ENCODE data around the gene CD2AP.
"Not testable (repeated sequence)": the region's sequence is repeated elsewhere in the genome, so short reads cannot be mapped to it uniquely, and the experiment has no call there.

Gene CD2AP

GRCh38 chr6:47464052-47464451 lies 13.5 kb upstream of the CD2AP start:
- no peak for DNase-seq

GRCh38 chr6:47465117-47465516 lies 12.5 kb upstream of the CD2AP start:
- no peak for DNase-seq

GRCh38 chr6:47471911-47472310 lies 5.7 kb upstream of the CD2AP start:
- DNase-seq, result no peak

- DNase-seq, result no peak
These were observed 3.7 kb upstream of the CD2AP start for GRCh38 chr6:47473791-47474346.

GRCh38 chr6:47475319-47475816 lies 2.2 kb upstream of the CD2AP start:
- DNase-seq, result no peak

GRCh38 chr6:47476781-47477496 lies 650 bp upstream of the CD2AP start:
- DNase-seq, result no peak

DNA sequence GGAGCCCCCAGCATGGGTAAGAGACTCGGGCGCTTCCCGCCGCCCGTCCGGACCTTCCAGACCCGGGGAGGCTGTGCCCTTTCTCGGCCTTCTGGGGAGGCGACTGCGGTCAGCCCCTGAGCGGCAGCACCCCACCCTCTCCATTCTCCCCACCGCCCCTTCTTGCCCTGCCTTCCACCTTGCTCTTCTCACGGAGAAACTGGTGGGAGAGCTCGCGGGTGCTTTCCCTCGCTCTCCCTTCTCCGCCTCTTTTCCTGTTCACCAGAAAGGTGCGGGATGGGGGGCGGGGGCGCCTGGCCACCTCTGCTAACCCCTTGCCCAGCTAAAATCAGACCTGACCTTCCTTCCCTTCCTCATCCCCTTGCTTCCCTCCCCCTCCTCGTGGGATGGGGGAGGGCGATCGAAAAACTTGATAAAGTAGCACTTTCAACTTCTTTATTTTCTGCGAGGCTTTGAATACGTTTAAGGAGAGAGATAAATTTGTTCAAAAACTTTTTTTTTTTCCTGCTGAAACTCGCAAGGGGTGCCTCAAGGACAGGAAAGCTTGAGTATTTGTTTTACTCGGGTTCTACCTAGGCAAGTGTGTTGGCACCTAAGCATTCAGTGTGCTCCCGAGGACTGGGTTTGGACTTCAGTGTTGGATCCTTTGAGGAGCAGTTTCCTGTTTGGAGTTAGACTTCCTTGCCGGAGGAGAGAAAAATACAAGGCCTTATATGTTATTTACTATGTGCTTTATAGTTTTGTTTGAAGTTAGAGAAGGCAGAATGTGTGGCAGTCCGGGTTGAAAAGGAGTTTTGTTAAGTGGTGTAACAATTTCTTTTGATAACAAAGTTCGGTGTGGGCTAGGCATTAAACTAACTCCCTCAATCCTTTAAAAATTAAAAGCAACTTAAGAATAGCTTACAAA lies 897 bp downstream of the CD2AP start:
- DNase-seq, result peak; percentile 85

GRCh38 chr6:47479140-47479508 lies 1.5 kb downstream of the CD2AP start:
- DNase-seq, result no peak

- DNase-seq, result no peak
These were observed 2.3 kb downstream of the CD2AP start for GRCh38 chr6:47479874-47480273.

DNA sequence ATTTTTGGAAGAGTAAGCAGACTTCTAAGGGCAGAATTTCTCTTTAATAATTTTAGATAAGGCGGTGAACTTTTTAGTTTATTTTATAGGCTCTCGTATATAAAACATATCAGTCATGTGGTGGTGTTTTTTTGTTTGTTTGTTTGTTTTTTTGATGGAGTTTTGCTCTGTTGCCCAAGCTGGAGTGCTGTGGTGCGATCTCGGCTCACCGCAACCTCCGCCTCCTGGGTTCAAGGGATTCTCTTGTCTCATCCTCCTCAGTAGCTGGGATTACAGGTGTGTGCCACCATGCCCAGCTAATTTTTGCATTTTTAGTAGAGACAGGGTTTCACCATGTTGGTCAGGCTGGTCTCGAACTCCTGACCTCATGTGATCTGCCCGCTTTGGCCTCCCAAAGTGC lies 3.6 kb downstream of the CD2AP start:
- DNase-seq, result not testable (repeated sequence)

DNA sequence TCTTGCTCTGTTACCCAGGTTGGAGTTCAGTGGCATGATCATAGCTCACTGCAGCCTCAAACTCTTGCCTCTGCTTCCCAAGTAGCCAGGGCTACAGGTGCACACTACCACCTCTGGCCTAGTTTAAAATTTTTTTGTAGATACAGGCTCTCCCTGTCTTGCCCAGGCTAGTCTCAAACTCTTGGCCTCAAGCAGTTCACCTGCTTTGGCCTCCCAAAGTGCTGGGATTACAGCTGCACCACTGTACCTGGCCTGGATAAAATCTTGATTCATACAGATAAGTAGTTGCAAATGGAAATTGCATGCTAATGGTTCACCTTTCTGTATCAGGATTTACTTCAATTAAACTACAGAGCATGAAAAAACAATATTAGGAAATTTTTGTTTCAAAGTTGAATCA lies 4.2 kb downstream of the CD2AP start:
- DNase-seq, result no peak

- DNase-seq, result no peak
These were observed 5.9 kb downstream of the CD2AP start for GRCh38 chr6:47483516-47483852.

- no peak for DNase-seq
These were observed 6.4 kb downstream of the CD2AP start for GRCh38 chr6:47483853-47484546.

GRCh38 chr6:47484616-47485015 lies 7.0 kb downstream of the CD2AP start:
- no peak for DNase-seq

DNA sequence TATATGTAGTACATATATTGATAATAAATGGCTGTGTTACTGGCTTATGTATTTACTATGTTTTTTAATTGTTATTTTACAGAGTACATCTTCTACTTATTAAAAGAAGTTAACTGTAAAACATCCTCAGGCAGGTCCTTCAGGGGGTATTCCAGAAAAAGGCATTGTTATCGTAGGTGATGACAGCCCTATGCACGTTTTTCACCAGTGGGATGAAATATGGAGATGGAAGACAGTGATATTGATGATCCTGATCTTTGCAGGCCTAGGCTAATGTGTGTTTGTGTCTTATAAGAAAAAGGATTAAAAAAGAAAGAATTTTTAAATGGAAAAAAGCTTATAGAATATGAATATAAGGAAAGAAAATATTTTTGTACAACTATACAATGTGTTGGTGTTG lies 7.5 kb downstream of the CD2AP start:
- no peak for DNase-seq

GRCh38 chr6:47485491-47486135 lies 8.0 kb downstream of the CD2AP start:
- no peak for DNase-seq

GRCh38 chr6:47489995-47490394 lies 12.4 kb downstream of the CD2AP start:
- no peak for DNase-seq

GRCh38 chr6:47490676-47491075 lies 13.1 kb downstream of the CD2AP start:
- no peak for DNase-seq

DNA sequence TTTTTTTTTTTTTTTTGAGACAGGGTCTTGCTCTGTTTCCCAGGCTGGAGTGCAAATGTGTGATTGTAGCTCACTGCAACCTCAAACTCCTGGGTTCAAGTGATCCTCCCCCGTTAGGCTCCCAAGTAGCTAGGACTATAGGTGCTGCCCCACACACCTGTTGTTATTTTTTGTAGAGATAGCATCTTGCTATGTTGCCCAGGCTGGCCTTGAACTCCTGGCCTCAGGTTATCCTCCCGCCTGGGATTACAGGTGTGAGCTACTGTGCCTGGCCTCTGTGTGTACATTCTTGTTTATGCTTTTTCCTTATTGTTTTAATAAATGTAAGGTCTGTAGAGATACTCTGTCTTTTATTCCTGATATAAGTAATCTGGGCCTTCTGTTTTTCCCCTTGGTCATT lies 14.8 kb downstream of the CD2AP start:
- no peak for DNase-seq

GRCh38 chr6:47495207-47495606 lies 17.6 kb downstream of the CD2AP start:
- no peak for DNase-seq

DNA sequence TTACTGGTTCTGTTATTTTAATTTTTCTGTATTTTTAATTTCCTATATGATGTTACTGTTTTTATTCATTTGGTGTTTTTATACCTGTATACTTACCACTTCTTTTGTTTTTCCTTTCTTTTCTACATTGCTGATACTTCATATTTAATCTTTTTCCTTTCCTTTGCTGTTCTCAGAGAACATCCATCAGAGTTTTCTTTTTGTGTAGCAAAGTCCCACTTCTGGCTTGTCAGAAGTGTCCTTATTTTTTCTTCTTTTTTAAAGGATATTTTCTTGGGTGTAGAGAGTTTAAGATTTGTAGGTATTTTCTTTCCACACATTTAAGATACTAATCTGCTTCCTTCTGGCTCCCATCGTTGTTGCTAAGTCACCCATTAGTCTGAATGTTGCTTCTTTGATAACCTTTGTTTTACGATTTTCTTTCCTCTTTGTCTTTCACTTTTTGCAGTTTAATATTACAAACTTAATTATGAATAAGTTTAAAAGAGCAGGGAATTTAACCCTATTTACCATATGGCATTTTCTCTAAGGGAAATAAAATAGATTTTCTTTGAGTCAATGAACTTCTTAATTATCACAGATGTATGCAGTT lies 18.5 kb downstream of the CD2AP start:
- no peak for DNase-seq

DNA sequence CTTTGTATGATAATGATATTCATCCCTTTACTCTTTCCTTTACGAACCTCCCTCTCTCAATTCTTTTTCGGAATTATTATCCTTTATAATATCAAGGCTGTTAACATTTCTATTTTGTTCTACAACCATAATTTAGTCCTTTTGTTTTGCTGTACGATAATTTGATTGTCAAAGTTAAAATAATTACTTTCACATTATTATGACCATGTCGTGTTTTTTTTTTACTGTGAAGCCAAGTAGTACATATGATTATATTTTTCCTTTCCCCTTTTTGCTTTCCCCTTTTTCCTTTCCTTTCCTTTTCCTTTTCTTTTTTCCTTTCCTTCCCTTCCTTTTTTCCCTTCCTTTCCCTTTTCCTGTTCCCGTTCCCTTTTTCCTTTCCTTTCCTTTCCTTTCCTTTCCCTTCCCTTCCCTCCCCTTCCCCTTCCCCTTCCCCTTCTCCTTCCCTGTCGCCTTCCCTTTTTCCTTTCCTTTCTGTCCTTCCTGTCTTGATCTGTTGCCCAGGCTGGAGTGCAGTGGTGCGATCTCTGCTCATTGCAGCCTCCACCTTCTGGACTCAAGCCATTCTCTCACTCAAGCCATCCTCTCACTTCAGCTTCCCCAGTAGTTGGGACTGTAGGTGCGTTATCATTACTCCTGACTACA lies 19.5 kb downstream of the CD2AP start:
- DNase-seq, result no peak
